HG02642 (cell line): ENCODE data around the gene SFT2D3.

Experiments used
- ATAC-seq: cut with Tn5 transposase; IDR thresholded peaks from one replicate; pipeline ENCODE4 v1.9.1; 2021; ENCODE audit warnings: mild to moderate bottlenecking; ENCODE audit not compliant: unreplicated experiment, poor library complexity

The SFT2D3 gene, protein sequence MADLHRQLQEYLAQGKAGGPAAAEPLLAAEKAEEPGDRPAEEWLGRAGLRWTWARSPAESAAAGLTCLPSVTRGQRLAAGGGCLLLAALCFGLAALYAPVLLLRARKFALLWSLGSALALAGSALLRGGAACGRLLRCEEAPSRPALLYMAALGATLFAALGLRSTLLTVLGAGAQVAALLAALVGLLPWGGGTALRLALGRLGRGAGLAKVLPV

DNA sequence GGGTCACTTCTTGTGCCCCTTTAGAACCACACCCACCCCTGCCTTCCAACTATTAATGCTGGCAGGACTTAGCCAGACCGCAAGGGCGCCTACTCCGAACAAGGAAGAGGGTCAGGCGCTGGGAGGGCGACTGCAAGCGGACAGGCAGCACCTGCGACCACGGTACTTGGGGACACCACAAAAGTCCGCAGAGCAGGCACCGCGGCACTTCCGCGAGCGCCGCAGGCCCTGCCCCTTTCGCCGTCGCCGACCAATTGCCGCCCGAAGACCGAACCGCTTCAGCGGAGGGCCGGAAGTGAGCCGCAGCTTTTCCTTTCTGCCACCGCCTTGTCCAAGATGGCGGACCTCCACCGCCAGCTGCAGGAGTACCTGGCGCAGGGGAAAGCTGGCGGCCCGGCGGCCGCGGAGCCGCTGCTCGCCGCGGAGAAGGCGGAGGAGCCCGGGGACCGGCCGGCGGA is at the start of gene SFT2D3:
TSS of gene SFT2D3 (plus strand) at position 305 of the 458 bp plus-strand sequence. CDS start at position 337, 32 bp downstream.
- ATAC-seq = peak; percentile 79

DNA sequence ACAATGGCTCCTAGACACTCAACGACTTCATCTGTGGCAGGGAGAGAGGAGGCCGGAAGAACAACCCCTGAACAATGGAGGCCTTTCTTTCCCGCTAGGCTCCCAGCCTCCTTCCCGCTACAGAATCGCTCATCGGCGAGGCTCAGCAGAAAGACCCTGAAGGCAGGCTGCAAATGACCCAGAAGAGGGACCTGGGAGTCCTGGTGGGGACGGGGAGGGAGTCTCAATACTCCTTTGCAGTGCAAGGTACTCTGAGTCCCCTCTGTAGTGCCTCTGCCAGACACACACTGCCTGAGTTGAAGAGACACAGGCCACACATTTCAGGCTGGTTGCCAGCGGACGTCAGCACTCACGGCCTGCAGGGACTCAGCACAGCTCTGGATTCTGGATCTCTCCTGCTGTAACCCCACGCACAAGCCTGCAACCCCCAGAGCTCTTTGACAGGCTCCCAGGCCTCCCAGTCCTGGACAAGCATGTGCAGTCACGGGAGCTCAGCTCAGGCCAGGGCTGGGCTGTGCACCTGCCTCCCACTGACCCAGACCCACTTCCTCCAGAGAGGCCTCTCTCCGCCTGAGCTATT is 49.2 kb upstream of the SFT2D3 start:
- no peak for ATAC-seq

DNA sequence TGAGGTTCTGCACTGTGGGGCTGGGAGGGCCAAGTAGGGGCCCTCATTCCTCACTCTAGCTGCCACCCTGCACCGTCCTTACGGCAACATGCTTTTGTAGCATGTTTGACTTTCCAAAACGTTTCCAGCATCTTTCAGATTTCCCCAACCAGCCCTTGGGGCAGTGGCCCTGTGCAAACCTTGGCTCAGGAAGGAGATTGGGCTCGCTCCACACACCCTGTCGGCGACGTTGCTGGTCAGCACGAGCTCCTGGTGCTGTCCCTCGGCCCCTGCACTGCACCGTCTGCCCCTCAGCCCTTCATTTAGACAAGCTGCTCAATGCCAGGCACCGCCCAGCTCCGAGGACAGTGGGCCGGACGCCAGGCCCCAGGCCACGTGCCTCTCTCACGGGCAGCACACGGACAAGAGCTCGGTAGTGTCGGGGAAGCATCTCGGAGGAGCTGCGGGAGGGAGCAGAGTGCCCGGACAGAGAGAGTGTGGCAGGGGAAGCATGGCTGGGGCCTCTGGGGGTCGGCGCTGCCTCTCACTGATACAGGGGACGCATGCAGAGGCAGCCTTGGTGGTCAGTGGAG is 48.4 kb upstream of the SFT2D3 start:
- ATAC-seq = no peak

DNA sequence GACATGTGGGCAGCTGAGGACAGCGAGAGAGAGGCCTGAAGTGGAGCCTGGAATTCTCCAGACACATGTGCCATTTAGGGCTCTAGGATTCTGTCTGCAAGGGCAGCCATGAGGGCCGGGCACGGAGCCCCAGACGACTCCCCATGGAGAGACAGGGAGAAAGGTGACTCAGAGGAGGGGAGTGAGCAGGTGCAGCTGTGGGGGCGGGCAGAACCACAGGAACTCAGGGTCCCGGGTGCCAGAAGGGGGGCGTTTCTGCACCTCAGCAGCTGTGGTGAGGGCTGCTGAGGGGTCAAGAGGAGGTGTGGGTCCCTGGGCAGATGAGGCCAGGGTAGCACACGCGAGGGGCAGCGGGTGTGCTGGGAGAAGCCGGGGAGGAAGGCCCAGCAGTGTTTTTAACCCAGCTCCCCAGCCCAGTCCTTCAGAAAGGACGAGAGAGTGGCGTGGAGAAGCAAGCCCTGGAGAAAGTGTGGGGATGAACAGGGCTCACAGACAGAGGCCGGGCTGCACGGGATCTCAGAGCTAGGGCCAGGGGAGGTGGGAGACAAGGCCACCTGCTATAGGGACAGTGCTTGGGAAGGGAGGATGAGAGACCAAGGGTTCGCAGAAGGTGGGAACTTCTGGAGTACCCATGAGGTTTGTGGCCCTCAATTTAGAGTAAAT is 47.7 kb upstream of the SFT2D3 start:
- no peak for ATAC-seq

DNA sequence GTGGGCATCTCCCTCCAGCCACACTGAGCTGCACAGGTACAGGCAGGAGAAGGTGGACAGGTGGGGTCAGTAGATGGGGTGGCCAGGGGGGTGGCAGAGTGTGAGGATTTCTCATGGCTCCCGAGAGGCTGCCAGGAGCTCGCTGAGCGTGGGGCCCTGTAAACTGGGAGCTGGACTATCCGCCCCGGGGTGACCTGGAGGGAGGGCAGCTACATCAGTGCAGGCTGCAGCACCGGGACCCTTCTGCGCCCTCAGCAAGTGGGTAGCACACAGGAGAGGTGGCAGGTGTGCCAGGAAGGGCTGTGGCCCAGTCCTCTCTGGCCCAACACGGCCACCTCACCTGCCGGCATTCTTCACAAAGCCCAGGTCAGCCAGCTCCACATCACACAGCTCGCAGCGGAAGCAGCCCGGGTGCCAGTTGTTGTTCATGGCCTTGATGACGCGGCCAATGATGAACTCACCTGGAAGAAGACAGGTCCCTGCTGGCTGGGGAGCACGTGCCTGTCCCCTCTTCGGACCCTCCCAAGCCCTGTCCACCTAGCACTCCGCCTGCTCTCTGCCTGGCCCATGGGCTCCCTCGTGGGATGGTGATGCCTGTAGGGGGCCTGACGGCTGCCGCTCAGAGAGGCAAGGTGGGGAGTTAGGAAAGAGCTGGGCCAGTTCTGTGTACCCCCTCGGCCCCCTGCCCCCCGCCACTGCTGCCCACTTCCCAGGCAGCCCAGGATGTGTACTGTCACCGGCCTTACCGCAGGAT is 47.0 kb upstream of the SFT2D3 start:
- ATAC-seq = no peak

DNA sequence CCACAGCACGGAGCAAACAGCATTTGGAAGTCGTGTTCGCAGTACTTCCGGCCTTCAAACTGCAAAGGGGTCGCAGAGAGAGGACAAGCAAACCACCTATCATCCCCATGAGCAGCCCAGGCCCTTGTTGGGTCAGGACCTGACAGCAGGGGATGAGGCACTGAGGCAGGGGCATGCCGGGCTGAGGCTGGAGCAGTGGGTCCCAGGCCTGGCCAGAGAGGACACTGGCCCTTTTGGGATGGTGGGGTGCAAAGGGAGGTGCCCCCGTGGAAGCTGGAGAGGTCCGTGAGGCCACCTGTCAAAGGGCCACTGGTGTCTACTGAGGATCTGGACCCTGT is 46.5 kb upstream of the SFT2D3 start:
- ATAC-seq = no peak

DNA sequence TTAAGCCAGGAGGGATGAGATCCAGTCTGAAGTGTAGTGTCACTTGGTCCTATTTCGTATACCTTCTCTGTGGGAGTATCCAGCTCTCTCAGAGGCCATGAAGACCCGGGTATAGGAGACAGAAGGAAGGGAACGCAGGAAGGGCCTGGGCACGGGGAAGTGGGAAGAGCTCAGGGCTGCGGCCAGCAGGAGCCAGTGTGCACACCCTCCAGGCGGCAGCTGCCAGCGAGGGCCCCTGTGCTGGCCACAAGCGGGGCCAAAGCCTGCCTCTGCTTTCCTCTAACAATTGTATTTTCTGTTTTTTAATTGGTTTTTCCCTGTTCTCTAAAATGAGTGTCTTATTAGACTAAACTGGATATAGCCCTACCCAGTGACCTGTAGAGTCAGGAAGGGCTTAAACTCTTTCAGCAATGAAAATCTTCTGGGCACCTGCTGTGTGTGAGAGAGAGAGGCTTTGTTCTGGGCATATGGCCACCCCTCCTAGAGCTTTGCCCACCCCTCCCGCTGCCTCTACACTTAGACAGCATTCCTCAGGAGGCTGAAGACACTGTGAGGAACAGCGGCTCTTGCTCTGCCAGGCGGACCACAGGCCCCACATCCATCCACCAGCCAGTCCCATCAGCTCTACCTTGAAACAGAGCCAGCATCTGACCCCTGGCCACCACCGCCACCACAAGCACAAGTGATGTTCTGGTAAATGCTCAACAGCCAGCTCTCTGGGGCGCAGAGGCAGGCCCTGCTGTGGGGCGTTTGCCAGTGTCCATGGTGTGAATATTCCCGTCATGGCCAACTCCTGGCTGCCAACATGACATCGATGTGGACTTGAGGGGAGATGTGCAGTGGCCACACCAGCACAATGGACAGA is 45.9 kb upstream of the SFT2D3 start:
- no peak for ATAC-seq

DNA sequence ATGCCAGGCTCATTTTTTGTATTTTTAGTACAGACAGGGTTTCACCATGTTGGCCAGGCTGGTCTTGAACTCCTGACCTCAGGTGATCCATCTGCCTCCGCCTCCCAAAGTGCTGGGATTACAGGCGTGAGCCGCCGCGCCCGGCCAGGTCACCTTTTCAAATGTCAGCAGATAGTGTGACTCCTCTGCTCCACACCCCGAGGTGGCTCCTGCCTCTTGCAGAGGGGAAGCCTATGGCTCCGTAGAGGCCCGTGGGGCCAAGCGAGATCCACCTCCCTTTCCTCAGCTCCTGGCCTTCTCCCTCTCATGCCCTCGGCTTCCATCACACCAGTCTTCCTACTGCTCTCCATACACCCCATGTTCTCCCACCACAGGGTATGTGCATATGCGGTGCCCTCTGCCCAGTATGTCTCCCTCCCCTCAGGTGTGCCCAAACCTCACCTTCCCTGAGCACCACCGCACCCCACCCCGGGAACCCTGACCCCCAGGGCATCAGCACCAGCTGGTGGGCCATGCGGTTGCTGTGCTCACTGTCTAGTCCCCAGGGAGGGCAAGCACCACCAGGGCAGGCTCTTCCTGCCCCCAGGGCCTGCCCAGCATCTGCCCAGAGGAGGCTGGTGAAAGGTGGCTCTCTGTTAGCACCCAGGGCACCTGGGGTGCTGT is 44.6 kb upstream of the SFT2D3 start:
- no peak for ATAC-seq

DNA sequence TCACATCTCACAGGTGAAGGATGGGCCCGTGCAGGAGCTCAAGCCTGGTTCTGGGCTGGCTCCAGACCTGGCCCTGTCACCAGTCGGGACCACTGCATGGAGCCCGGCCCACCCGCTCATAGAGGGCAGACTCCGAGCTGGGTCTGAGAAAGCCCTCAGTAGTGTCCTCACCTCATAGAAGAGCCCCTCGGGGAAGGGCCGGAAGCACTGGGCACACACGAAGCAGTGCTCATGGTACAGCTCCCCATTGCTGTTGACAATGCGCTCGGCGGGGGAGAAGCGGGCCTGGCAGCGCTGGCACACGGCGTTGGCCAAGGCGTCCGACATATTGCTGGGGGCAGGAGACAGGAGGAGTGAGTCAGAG is 44.1 kb upstream of the SFT2D3 start:
- ATAC-seq = no peak

DNA sequence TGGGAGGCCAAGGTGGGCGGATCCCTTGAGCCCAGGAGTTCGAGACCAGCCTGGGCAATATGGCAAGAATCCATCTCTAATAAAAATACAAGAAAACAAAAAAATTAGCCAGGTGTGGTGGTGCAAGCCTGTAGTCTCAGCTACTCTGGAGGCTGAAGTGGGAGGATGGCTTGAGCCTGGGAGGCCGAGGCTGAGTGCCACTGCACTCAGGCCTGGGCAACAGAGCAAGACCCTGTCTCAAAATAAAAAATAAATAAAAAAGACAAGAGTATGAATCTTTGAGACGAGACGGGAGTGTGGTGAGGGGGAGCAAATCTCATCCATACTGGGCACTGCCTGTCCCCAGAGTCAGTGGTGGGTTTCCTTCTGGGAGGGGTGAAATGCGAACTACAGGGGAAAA is 43.2 kb upstream of the SFT2D3 start:
- ATAC-seq = no peak

DNA sequence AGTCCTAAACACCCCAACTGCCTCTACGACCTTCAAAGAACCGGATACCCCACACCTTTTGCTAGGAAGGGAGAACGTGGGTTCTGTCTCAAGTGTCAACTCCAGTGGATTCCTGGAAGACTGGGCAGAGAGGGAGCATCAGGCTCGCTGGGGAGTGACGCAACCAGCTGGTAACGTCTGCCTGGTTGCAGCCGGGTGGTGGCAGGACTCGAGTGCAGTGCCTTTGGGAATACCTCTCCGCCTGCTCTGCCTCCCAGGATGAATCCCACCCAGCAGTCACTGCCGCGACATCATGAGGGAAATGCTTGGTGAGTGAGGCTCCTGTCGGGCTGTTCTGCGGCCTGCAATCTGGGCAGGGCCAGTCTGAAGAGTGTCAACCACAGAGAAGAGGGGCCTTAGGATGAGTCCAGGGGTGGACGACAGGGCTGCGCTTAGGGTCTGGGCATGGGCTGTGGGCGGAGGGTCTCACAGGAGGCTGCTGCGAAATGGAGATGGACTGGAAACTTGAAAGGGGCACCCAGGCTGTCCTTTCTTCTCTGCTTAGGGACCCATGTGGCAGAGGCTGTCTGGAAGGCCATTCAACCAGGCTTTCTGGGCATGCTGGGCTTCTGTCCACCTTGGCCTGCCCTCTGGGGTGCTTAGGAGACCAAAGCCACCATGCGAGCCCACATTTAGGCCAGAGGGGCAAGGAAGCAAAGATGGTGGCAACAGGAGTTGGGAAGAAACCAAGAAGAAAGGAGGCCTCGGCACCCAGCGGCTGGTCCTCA is 42.5 kb upstream of the SFT2D3 start:
- ATAC-seq = no peak

DNA sequence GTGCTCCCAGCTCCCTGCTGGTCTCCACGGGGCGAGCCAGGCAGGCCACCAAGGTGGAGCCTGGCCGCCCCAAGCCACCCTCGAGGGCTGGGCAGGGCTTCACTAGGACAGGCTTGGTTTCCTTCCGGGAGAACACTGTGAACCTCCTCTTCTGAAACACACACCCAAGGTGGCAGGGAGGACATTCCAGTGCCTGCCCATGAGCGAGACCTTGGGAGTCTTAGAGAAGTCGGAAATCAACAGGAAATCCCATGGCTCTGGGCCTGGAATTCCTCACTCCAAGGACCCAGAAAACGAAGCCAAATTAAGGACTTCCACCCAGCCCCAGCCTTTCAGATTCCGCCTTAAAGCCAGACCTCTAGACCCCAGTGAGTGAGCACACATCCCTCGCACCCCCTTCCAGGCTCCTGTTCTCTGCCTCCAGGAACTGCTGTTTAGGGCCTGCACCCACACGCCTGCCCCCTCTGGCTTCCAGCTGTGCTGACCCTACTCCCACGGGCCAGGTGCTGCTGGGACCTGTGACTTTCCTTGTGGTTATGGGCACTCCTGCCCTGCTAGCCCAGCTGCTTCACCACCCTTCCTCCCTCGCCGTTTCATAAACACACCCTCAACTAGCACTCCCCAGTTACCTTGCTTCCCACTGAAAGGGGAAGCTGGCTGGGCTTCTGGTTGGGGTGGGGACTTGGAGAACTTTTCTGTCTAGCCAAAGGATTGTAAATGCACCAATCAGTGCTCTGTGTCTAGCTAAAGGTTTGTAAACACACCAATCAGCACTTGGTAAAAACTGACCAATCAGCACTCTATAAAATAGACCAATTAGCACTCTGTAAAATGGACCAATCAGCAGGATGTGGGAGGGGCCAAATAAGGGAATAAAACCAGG is 41.6 kb upstream of the SFT2D3 start:
- no peak for ATAC-seq

DNA sequence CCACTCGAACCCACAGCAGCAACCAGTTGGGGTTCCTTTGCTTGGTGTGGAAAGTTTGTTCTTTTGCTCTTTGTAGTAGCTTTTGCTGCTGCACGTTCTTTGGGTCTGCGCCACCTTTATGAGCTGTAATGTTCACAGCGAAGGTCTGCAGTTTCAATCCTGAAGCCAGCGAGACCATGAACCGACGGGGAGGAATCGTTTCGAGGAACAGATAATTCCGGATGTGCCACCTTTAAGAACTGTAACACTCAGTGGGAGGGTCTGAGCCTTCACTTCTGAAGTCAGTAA is 41.1 kb upstream of the SFT2D3 start:
- no peak for ATAC-seq

DNA sequence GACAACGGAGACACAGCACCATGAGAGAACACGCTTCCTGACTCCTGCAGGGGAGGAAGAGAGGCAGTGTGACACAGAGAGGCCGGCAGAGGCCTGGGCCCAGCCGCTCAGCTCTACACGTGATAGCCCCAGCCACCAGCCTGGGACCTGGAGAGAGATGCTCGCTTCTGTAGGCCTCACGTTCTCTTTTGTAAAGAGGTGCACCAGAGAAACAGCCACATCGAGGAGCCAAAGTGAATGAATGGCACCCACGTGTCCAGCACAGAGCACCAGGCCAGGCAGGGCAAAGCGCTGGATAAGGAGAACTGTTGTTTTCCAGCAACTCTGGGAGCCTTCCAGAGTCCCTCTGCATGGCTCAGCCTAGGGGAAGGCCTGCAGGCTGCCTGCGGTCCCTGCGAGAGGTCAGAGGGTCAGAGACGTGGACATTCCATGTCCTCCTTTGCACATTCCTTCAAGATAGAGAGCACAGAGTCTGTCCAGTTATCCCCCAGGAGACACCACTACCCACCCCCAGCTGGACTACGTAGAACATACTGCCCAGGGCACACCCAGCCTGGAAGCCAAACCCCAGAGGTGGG is 40.1 kb upstream of the SFT2D3 start:
- no peak for ATAC-seq

DNA sequence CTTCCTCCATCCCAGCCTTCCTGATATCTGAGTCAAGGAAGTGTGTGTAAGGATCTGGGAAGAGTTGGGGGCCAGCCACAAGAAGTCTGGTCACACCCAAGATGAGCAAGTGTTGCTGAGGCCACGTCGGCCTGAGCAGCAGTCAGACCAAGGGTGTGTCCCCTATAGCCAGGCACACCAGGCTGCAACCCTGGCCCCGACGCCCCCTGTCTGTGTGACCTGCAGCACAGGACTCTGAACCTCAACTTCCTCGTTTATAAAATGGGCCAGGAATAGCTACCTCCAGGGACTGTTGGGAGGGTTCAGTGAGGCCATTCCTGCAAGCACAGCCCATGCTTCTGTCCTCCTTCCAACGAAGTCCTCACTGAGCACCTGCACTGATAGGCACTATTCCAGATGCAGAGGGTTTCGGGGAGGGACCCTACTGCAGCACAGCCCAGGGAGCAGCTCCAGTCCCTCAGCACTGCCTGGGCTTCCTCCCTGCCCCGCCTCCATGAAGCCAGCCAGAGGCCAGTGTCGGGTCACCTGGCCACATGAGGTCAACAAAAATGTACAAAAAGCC is 39.3 kb upstream of the SFT2D3 start:
- ATAC-seq = no peak

DNA sequence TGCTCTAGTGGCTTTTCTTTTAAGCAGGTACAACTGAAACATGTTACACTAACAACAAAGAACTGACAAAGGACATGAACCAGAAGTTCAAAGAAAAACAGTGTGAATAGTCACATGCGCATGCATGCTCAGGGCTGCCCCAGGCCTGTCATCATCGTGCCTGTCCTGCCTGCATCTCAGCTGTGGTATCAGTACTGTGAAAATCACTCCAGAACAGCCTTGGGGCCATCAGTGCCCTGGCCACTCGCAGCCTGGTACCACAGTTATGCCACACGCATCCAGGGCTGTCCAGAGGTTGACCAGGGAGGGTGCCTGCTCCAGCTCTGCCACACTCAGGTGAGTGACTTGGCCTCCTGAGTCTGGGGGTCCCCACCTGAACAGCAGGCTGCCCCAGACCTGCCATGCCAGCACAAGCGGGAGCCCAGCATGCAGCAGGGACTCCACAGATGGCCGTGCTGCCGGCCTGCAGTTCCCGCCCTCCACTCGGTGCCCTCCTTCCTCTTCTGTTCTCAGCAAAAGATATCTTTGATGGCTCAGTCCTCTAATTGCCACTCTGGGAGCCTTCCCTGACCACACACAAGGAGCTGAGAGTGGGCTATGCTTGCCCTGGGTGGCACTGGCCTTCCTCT is 38.2 kb upstream of the SFT2D3 start:
- ATAC-seq = no peak

DNA sequence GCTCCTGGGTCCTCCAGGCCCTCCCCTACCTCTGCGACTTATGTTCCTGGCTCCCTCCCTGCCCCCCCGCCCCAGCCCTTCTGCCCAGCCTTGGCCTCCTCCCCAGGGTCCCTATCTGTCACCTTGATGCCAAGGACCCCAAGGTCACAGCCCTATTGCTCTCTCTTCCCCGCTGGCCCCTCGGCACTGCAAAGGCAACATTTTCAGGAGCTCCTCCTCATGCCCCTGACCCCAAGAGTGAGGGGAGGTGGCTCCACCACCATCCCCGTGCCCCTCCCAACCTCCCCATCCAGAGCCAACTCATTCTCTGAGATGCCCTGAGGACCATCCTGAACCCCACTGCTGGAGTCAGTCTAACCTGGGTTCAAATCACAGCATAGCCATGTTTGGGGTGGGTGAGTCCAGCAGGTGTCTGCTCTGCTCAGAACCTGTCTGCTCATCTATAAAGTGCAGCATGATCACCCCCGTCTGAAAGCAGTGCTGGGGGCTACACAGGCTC is 37.7 kb upstream of the SFT2D3 start:
- no peak for ATAC-seq
